Stimulated activated CD4-positive, alpha-beta T cell treated with anti-CD3 and anti-CD28 coated beads, Interleukin-2, amount 100 ng/mL, for 48 hours (primary cell): Measurements from ENCODE around the gene MINDY3.
A peak's percentile ranks its signal among the peaks of the same experiment; 100 is the strongest.
"Not testable (repeated sequence)": the region's sequence is repeated elsewhere in the genome, so short reads cannot be mapped to it uniquely, and the experiment has no call there.

Experiments used
- DNase-seq, 2 donors: peaks; one replicate each; pipeline ENCODE4 v3.0.0-alpha.2; 2020

MINDY3 gene

DNA sequence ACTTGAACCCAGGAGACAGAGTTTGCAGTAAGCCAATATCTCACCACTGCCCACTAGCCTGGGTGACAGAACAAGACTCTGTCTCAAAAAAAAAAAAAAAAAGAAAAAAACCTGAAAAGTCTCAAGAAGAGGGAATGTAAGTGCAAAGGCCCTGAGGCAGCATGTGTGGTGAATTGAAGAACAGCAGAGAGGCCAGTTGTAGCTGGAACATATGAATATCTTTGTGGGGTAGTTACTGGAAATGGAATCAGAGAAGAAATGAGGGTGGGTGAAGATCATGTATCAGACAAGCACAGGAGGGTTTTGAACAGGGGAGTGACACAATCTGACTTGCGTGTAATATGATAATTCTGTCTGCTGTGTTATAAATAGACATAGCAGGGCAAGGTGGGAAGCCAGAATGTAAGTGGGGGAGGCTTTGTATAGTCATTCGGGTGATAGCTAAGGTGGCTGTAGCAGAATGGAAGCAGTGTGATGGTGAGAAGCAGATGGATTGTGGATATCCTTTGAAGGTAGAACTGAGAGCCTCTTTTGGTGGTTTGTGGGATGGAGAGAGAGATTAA, 95.3 kb downstream of the MINDY3 start:
- DNase-seq = no peak

DNA sequence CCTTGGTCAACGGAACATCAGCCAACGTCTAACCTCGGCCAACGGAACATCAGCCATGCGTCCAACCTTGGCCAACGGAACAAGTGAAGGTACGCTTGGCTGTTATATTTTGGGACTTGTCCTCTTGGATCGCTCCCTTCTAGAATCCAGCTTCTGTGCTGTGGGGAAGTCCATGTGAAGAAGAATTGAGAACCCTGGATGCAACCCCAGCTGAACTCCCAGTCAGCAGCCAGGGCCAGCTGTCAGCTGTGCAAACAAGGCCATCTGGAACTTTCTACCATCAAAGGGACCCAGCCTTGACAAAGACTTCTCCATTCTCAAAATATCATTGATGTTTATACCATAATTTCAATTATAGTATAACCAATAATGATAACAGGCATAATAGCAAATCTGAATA, 97.3 kb downstream of the MINDY3 start:
- no peak for DNase-seq

DNA sequence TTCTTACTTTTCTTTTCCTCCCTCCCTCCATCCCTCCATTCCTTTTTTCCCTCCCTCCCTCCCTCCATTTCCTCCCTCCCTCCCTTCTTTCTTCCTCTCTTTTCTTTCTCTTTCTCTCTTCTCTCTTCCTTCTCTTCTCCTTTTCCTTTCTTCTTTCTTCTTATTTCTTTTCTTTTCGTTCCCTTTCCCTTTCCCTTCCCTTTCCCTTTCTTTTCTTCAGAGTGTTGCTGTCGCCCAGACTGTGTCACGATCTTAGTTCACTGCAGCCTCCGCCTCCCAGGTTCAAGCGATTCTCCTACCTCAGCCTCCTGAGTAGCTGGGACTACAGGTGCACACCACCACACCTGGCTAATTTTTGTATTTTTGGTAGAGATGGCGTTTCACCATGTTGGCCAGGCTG, 98.1 kb downstream of the MINDY3 start:
- not testable (repeated sequence) for DNase-seq

DNA sequence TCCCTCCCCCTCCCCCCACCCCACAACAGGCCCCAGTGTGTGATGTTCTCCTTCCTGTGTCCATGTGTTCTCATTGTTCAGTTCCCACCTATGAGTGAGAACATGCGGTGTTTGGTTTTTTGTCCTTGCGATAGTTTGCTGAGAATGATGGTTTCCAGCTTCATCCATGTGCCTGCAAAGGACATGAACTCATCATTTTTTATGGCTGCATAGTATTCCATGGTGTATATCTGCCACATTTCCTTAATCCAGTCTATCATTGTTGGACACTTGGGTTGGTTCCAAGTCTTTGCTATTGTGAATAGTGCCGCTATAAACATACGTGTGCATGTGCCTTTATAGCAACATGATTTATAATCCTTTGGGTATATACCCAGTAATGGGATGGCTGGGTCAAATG, 99.1 kb downstream of the MINDY3 start:
- not testable (repeated sequence) for DNase-seq

DNA sequence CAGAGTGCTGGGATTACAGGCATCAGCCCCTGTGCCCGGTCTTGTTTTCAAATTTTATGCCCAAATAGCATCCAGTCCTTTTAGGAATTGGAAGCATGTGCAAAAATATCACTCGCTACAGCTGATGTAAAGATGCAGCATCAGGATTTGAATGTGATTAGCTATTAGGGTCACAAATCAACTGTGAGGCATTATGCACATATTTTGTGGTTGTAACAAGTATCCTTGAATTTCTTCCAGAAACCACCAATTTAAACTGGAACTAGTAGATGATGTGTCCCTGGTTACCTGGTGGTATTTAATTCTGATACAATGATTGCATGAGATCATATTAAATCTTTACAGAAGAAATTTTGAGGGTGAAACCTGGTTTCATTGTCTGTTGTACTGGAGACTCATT, 99.6 kb downstream of the MINDY3 start:
- DNase-seq = no peak

DNA sequence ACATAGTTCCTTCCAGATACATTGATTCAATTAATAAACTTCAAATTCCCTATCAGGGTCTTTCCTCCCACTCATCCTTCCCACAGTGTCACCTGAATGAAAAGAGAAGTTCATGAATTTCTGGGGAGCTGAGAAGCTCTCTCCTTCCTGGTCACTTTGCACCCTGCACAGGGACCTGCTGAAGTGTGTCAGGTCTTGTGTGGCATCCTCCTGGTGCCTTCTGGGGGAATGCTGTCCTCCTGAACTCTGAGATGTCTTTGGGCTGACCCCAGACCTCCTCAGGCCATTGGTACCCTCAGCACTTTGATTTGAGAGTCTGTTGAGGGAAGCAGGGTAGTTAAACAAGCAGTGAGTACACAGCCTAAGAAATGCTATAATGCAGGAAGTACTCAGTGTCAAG, 101.0 kb downstream of the MINDY3 start:
- no peak for DNase-seq

DNA sequence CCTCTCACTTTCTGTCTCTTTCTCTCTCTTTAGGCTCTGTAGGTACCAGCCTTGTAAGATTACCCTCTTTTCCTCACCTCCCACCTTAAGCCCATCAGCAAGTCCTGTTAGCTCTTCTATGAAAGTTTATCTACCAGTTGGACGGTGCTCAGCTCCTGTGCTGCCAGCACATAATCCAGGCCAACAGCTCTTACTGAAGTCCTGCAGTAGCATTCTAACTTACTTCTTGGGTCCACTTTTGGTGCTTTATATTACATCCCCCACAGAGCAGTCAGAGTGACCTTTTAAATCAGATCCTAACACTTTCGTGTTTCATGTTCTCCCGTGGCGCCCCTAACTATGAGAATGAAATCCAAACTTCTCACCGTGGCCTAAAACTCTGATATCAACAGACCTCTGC, 101.7 kb downstream of the MINDY3 start:
- no peak for DNase-seq

DNA sequence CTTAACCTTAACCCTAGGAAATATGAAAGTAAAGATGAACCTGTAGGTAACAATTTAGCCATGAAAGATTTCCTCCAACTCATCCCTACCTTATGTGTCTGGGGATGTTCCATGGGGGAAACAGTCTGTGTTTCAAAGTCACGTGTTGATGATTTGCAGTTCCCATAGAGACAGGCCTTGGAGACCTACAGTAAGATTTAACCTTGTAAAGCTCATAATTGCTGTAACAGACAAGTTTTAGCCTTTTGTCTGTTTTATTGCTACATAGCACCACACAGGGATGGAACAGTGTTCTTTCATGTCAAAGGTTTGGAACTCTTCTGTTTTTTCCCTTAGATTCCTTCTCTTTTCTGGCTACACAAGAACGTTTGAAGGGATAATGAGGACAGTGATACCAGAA, 105.4 kb downstream of the MINDY3 start:
- DNase-seq = no peak

DNA sequence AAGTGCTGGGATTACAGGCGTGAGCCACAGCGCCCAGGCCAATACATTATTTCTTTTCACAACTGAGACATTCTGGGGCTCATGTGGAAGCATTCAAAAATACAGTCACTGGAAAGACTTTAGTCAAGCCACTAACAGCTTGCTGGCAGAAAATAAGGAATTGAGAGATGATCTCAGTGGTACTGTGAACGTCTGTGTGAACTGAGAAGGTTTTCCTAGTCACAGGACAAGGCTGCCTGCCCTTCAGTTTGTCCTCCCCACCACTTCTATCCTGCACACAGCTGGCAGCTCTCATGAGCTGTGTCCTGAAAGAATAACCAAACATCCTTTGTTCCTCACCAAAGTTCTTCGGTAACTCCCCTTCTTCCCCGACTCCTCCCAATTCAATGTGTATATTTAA, 109.3 kb downstream of the MINDY3 start:
- DNase-seq = no peak

DNA sequence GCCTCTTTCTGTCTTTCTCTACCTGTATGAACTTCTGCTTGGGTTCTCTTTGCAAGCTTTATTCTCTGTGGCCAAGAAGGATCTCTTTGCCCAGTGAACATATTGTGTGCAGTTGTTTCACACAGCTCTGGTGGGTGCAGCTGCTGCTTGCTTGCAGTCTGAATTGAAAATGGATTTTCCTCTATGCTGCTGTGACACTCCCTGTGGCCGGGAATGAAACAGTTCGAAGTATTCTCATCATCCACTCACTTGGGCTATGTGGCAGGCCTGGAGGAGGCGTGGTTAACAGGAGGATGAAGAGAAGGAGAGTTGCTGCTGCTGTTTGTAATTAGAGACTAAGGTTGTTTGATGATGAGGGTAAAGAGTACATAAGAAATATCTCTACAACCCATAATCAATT, 112.2 kb downstream of the MINDY3 start:
- no peak for DNase-seq

DNA sequence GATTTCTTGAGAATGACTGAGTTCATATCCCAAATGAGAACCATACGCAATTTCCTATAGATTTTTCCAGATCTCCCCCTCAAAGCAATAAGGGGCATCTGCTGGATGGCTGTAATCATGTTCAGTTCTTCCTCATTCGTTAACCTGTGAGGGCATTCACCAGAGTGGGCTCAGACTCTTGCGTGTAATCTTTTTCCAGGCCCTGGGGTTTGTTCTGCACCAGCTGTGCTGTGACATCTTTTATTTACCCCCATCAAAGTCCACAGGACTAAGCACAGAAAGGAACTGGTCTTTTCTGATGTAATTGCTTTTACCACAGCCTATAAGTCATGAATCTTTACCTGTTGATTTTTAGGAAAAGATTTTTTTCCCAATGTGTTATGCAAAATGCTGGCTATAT, 112.7 kb downstream of the MINDY3 start:
- no peak for DNase-seq

DNA sequence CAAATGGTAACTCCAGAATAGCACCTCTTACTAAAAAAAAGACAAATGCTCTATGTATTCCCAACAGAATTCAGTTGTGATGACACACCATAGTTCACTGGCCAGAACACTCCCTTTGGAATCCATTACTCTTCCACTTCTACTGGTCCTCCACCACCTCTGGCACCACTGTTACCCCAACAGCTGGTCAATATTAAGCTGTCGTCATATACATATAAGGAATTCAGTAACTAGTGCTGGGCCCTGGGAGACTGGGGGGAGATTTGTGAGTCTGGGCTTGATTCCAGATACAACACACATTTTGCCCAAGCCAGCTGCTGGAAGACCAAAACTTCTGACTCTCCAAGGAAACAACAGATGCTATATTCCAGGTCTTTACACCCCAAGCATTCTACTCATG, 114.6 kb downstream of the MINDY3 start:
- no peak for DNase-seq

DNA sequence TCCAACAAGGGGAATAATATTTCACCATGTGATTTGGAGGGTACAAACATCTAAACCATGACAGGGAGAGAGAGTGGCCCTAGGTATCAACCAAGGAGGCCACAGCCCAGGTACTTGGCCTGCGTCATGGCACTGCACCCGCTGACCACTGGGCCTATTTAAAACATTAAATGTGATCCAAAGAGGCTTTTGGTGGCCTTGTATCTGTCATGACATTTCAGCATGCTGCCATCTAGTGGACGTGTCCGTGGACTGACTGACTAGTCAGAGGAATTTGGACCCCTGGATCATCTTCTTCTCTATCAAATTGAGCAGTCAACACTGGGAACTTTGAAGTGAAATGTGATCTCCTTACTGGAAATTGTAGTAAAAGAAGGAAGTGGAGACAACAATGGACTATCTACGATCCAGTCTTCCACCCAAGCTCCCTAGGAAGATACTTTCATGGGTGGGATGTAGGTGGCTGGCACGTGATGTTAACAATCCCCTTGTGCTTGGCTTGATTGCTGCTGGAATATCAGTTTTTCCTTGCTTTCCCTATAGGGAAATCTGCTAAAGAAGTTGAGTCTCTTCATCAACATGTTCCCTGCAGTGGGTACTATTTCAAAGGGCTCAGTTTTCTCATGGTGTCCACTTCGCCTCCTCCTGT, 116.0 kb downstream of the MINDY3 start:
- DNase-seq = peak; percentile 20 to 36

DNA sequence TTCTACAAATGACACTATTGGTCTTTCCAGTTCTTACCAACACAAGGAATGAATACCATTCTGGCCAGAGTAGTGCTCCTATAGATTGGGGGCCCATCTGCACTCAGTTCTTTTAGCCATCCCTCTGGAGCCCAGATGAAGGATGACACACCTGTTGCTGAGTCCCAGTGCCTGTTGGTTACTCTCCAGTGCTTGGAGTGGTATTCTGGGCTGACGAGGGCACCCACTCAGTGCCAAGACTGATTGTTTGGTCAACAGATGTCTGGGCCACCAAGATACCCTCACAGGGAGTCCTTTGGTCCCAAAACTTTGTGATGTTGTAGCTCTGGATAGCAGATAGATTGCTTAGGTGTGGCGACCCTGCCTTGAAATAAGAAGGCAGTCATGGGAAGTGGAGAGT, 116.9 kb downstream of the MINDY3 start:
- no peak for DNase-seq

DNA sequence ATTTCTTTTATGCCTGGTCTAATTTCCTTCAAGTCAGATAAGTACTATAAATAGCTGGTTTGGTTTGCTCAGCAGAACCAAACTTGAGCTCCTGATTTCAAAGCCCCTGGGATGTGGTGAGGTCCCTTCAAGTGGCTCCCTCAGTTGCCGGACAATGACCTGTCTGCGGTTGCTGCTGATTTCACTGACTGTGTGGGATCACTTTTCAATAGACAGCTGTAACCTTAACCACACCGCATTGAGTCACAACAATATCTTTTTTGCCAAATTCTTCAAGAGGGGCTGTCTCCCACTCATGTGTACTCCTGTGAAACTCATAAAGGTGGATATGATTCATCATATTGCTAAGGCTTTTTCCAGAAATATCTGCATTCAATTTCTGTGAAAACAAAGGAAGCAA, 117.5 kb downstream of the MINDY3 start:
- no peak for DNase-seq

DNA sequence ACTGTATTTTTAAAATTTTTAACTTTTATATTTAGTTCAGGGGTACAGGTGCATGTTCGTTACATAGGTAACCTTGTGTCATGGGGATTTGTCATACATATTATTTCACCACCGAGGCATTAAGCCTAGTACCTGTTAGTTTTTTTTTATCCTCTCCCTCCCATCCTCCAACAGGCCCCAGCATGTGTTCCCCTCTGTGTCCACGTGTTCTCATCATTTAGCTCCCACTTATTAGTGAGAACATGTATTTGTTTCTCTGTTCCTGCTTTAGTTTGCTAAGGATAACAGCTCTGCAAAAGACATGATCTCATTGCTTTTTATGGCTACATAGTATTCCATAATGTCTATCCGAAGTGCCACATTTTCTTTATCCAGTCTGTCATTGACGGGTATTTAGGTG, 118.2 kb downstream of the MINDY3 start:
- DNase-seq = no peak

DNA sequence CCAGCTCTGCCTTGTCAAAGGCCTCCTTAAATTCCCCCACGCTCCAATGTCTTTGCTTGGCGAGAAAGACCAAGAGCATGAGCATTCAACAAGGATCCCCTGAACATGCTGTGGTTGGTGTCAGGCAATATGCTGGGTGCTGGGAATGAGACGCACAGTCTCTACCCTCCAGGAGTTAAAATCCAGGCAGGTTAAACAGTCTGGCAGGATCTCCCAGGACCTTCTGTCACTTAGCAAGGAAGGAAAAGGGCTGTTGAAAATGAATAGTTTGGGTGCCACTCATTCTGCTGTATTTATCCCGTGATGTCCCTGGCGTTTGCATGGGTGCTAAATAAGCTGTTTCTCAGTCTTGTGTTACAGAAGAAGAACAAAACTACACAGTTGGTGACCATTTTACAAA, 118.7 kb downstream of the MINDY3 start:
- no peak for DNase-seq

DNA sequence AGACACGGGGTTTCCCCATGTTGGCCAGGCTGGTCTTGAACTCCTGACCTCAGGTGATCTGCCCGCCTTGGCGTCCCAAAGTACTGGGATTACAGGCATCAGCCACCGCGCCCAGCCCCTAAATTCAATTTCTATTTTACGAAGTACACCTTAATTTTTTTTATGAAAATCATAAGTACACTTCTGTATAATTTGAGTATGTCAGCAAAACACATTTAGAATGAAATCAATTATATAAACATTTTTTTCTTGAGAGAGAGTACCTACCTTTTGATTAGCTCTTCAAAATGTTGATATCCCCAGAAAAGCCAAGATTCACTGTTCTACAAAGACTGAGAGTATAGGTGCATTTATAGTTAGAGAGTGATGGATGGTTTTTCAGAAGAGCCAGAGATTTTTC, 120.0 kb downstream of the MINDY3 start:
- no peak for DNase-seq

DNA sequence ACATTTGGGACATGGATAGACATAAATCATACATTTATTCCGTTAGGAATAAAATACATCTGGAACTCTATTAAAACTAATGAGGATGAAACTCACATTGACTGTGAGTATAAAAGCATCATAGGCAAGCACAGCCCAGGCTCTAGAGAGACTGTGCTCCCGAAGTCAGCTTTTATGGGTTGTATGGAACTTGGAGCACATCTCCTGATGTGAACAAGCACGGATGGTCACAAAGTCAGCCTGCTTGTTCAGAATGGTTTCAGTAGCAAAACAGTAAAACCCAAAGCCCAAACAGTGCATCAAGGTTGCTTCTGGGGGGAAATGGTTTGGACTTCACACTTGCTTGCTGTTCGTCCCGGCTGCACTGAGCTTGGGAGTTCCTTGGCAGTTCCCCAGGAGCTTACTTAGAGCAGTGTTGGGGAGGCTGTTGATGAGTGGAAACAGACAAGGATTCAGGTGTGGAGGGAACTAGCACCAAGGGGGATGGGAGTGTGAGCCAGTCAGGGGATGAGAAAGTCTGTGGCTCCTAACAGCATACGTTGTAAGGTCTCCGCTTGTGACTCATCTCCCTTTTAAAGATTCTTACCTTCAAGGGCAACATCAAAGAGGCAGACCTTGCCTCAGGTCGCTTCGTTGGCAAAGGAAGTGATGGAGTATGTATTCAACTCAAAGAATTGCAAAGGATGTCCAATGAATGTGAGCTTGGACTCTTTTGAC, 120.9 kb downstream of the MINDY3 start:
- no peak for DNase-seq

DNA sequence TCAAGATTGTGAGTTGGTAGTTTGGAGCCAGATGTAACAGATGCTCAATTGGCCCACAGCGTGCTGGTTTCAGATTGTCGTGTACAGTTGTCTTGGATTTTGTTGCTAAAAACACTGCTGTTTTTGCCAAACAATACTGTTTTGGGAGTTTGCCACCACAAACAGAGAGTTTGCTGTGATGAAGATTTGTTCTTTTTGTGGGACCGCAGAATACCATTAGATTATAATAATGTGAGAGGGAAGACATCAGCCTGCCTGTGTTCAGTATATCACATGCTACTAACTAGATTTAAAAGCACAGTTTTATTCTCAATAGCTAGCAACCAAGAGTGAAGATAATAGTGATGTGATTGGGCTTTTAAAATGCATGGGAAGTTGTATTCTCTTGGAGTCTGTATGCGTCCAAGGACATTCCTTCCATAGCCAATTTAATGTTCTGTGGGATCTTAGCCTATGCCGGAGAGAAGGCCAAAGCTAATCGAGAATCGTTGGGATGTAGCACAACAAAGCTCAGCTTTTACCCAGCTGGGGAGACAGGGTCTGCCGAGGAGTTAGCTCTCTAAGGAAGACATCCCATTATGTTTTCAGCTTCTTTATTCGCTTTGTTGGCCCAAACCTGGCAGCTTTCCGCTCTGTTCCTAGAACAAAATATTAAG, 121.9 kb downstream of the MINDY3 start:
- DNase-seq = no peak

DNA sequence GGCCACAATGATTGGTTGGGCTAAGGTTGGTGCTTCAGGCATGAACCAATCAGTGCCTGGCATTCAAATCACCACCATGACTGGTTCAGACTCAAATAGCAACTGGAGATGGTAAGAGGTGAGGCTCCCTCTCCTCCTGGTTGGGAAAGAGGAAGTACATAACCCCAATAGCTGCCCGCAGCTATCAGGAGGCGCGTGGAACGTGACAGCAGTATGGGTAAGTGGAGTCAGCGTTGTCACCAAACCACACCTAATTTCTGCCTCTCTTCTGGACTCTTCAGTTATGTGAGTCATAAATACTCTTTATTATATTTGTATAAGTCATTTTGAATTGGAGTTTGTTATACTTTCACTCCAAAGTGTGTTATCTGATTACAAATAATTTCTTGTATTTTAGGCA, 122.7 kb downstream of the MINDY3 start:
- DNase-seq = no peak

DNA sequence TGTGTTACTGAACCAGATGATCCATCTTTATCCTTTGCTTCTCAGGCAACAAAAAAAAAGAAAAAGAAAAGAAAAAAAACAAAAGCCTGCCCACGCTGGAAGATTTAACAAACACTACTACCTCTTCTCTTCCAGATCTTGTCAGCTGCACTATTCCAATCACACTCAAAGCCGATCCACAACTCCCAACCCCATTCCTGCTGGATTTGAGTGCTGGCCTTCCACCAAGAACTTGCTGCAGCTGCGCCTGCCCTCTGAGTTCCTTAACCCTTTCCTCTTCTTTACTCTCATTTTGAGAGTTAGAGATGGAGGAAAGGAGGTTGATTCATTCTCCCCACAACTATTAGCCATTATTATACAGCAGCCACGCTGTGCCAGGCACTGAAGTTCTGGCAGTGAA, 124.5 kb downstream of the MINDY3 start:
- DNase-seq = no peak

DNA sequence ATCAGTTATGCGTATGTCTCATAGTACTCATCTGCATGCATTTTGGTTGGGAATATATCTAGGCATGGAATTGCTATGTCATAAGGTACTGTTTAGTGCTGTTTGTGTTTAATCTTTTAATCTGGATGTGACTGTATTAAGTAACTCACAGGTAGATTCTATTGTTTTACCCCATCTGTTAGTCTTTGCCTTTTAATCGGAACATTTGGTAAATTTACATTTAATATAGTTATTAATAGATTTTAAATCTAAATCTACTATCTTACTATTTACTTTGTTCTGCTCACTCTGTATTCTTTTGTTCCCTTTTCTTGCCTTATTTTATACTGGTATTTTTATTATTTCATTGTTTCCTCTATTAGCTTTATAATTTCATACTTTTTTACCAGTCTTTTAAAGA, 130.0 kb downstream of the MINDY3 start:
- no peak for DNase-seq

DNA sequence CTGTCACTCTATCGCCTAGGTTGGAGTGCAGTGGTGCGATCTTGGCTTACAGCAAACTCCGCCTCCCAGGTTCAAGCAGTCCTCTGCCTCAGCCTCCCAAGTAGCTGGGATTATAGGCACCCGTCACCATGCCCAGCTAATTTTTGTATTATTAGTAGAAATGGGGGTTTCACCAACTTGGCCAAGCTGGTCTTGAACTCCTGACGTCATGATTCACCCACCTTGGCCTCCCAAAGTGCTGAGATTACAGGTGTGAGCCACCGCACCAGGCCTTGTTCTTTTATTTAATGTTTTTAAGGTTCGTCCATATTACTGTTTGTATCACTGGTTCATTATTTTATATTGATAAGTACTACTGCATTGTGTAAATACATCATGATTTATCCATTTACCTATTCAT, 130.4 kb downstream of the MINDY3 start:
- no peak for DNase-seq
